Mesodermal cell (in vitro differentiated cells): ENCODE data around the gene VPS16.
A peak's percentile ranks its signal among the peaks of the same experiment; 100 is the strongest.

ENCODE experiments used
- H3K27ac ChIP-seq: 2 replicates; pipeline ENCODE4 v1.7.0; 2013; ENCODE audit warnings: mild to moderate bottlenecking, low read depth, low read length, moderate library complexity; ENCODE audit not compliant: severe bottlenecking
- H3K36me3 ChIP-seq: 2 replicates; pipeline ENCODE4 v1.7.1; 2013; ENCODE audit warnings: mild to moderate bottlenecking, low read length, moderate library complexity; ENCODE audit not compliant: control insufficient read depth, insufficient read depth
- H3K4me1 ChIP-seq: one replicate; pipeline ENCODE4 v1.7.1; 2013; ENCODE audit warnings: mild to moderate bottlenecking, low read length; ENCODE audit not compliant: insufficient read depth, control insufficient read depth, poor library complexity, severe bottlenecking
- H3K4me3 ChIP-seq: 2 replicates; pipeline ENCODE4 v1.7.0; 2013; ENCODE audit warnings: low read length, control low read depth, mild to moderate bottlenecking; ENCODE audit not compliant: insufficient read depth, poor library complexity, severe bottlenecking; ENCODE audit errors: extremely low read depth
- H3K9me3 ChIP-seq: 2 replicates; pipeline ENCODE4 v1.7.1; 2013; ENCODE audit warnings: mild to moderate bottlenecking, low read length, moderate library complexity; ENCODE audit not compliant: control insufficient read depth
- WGBS, 2 experiments: methylation state at CpG; one replicate each; pipeline ENCODE4 v1.1.5; 2013; ENCODE audit warnings: missing lambda C conversion rate in 2 of 2; ENCODE audit not compliant: insufficient coverage in 2 of 2; 5-methylcytosine and 5-hydroxymethylcytosine counted together

The VPS16 gene

GRCh38 chr20:2836035-2836434 is 4.5 kb upstream of the VPS16 start:
- Histone ChIP-seq H3K36me3 (peaks cover 23% of the 10 kb centered on the region), H3K9me3 (no peaks in the 10 kb centered on the region), H3K4me1 (no peaks in the 10 kb centered on the region), H3K27ac (no peak overlapping the region), H3K4me3 (no peak overlapping the region)
- 86 to 91% methylated on average over 3 to 4 of the region's 5 CpGs for WGBS, 2 experiments

- peaks cover 5% of the 10 kb centered on the region for H3K4me1 ChIP-seq
- no peaks in the 10 kb centered on the region for H3K9me3 ChIP-seq
- no peak overlapping the region for H3K4me3 ChIP-seq
- WGBS, 2 experiments: 91 to 93% methylated on average over 4 of the region's 6 CpGs
- H3K36me3 ChIP-seq: peaks cover 23% of the 10 kb centered on the region
- H3K27ac ChIP-seq: no peak overlapping the region
Observed at GRCh38 chr20:2837221-2837960, 3.2 kb upstream of the VPS16 start.

- peaks cover 23% of the 10 kb centered on the region for H3K36me3 ChIP-seq
- H3K27ac ChIP-seq: no peak overlapping the region
- peaks cover 5% of the 10 kb centered on the region for H3K4me1 ChIP-seq
- no peaks in the 10 kb centered on the region for H3K9me3 ChIP-seq
- no peak overlapping the region for H3K4me3 ChIP-seq
- 95 to 96% methylated on average over 18 to 19 of the region's 19 CpGs for WGBS, 2 experiments
Observed at GRCh38 chr20:2838170-2838797, 2.3 kb upstream of the VPS16 start.

- peaks cover 5% of the 10 kb centered on the region for H3K4me1 ChIP-seq
- no peak overlapping the region for H3K4me3 ChIP-seq
- 98% methylated on average over 9 to 13 of the region's 15 CpGs for WGBS, 2 experiments
- H3K27ac ChIP-seq: no peak overlapping the region
- H3K36me3 ChIP-seq: peaks cover 23% of the 10 kb centered on the region
- H3K9me3 ChIP-seq: no peaks in the 10 kb centered on the region
Observed at GRCh38 chr20:2838847-2839671, 1.5 kb upstream of the VPS16 start.

GRCh38 chr20:2839732-2840137 is 810 bp upstream of the VPS16 start:
- WGBS, 2 experiments: 95 to 96% methylated on average over 20 to 21 of the region's 21 CpGs
- Histone ChIP-seq H3K4me1 (peaks cover 5% of the 10 kb centered on the region), H3K4me3 (peak overlapping the region; percentile 64), H3K9me3 (no peaks in the 10 kb centered on the region), H3K36me3 (peaks cover 19% of the 10 kb centered on the region), H3K27ac (no peak overlapping the region)

GRCh38 chr20:2840967-2841531 is 504 bp downstream of the VPS16 start:
- H3K27ac ChIP-seq: peak overlapping the region; percentile 29
- H3K4me1 ChIP-seq: peaks cover 5% of the 10 kb centered on the region
- peaks cover 13% of the 10 kb centered on the region for H3K36me3 ChIP-seq
- no peaks in the 10 kb centered on the region for H3K9me3 ChIP-seq
- 6 to 9% methylated on average over 30 to 33 of the region's 33 CpGs for WGBS, 2 experiments
- peak overlapping the region; percentile 64 for H3K4me3 ChIP-seq

GRCh38 chr20:2845607-2846006 is 5.1 kb downstream of the VPS16 start:
- H3K4me1 ChIP-seq: peaks cover 5% of the 10 kb centered on the region
- H3K9me3 ChIP-seq: no peaks in the 10 kb centered on the region
- no peak overlapping the region for H3K27ac ChIP-seq
- no peak overlapping the region for H3K4me3 ChIP-seq
- WGBS, 2 experiments: no CpG with 5 or more reads among the region's 2 CpGs
- H3K36me3 ChIP-seq: no peaks in the 10 kb centered on the region

GRCh38 chr20:2846698-2847097 is 6.2 kb downstream of the VPS16 start:
- H3K36me3 ChIP-seq: no peaks in the 10 kb centered on the region
- no peak overlapping the region for H3K4me3 ChIP-seq
- peaks cover 1% of the 10 kb centered on the region for H3K4me1 ChIP-seq
- no peaks in the 10 kb centered on the region for H3K9me3 ChIP-seq
- H3K27ac ChIP-seq: no peak overlapping the region
- 98 to 100% methylated on average over 5 of the region's 5 CpGs for WGBS, 2 experiments

- Histone ChIP-seq H3K27ac (no peak overlapping the region), H3K4me3 (no peak overlapping the region), H3K9me3 (no peaks in the 10 kb centered on the region), H3K4me1 (no peaks in the 10 kb centered on the region), H3K36me3 (no peaks in the 10 kb centered on the region)
- 94 to 96% methylated on average over 4 of the region's 4 CpGs for WGBS, 2 experiments
Observed at GRCh38 chr20:2847802-2848201, 7.3 kb downstream of the VPS16 start.

GRCh38 chr20:2849529-2849928 is 9.0 kb downstream of the VPS16 start:
- H3K27ac ChIP-seq: no peak overlapping the region
- 88 to 100% methylated on average over 1 to 4 of the region's 4 CpGs for WGBS, 2 experiments
- H3K4me3 ChIP-seq: no peak overlapping the region
- H3K9me3 ChIP-seq: no peaks in the 10 kb centered on the region
- H3K4me1 ChIP-seq: no peaks in the 10 kb centered on the region
- no peaks in the 10 kb centered on the region for H3K36me3 ChIP-seq
